Activated CD4-positive, alpha-beta T cell treated with anti-CD3 and anti-CD28 coated beads, Interleukin-2, amount 10 ng/mL, durations not matched to agents 24 days and 14 days (primary cell): Measurements from ENCODE around the gene PLEKHA7. TPM values are rescaled to one million over a fixed set of nuclear protein-coding genes. Genes with fewer than 3 reads are reported as not detected.

Experiments
- DNase-seq: peaks from one replicate; pipeline ENCODE4 v3.0.0; 2022
- H3K27ac Mint-ChIP-seq: one replicate; pipeline ENCODE4 v1.8.0; 2022; ENCODE audit warnings: mild to moderate bottlenecking, mixed read lengths
- H3K27me3 Mint-ChIP-seq: one replicate; pipeline ENCODE4 v1.8.0; 2022; ENCODE audit warnings: mixed read lengths
- H3K36me3 Mint-ChIP-seq: one replicate; pipeline ENCODE4 v1.8.0; 2022; ENCODE audit warnings: low read depth, mild to moderate bottlenecking, mixed read lengths
- H3K4me1 Mint-ChIP-seq: one replicate; pipeline ENCODE4 v1.8.0; 2021; ENCODE audit warnings: mixed read lengths
- H3K4me3 Mint-ChIP-seq: one replicate; pipeline ENCODE4 v1.8.0; 2022; ENCODE audit warnings: mild to moderate bottlenecking, moderate library complexity, mixed read lengths
- H3K9me3 Mint-ChIP-seq: one replicate; pipeline ENCODE4 v1.8.0; 2021; ENCODE audit warnings: mixed read lengths
- intact Hi-C: fragments of 100-400 bp; cut with micrococcal nuclease; formaldehyde crosslinking; loops from one replicate; pipeline ENCODE4 v1.15.1; 2023
- total RNA-seq: library from RNA; stranded (reverse); gene quantifications from 2 replicates; pipeline ENCODE4 v1.2.3, GENCODE V29; 2022

PLEKHA7 gene
- total RNA-seq, 1 donor from 2014 or later: 16.7 TPM

GRCh38 chr11:16791191-16791961 lies 222.8 kb downstream of the PLEKHA7 start:
- no peaks in the 10 kb centered on the region for H3K9me3 Mint-ChIP-seq
- peaks cover 2% of the 10 kb centered on the region for H3K36me3 Mint-ChIP-seq
- peak overlapping the region; percentile 24 for H3K4me3 Mint-ChIP-seq
- DNase-seq: no peak
- H3K4me1 Mint-ChIP-seq: peaks cover 16% of the 10 kb centered on the region
- intact Hi-C loops: no loop called here
- no peaks in the 10 kb centered on the region for H3K27me3 Mint-ChIP-seq
- peak overlapping the region; percentile 82 for H3K27ac Mint-ChIP-seq

- peak overlapping the region; percentile 82 for H3K27ac Mint-ChIP-seq
- no peak overlapping the region for H3K4me3 Mint-ChIP-seq
- peaks cover 2% of the 10 kb centered on the region for H3K36me3 Mint-ChIP-seq
- no peaks in the 10 kb centered on the region for H3K27me3 Mint-ChIP-seq
- no peaks in the 10 kb centered on the region for H3K9me3 Mint-ChIP-seq
- intact Hi-C loops: no loop called here
- peaks cover 16% of the 10 kb centered on the region for H3K4me1 Mint-ChIP-seq
- no peak for DNase-seq
These were observed 223.6 kb downstream of the PLEKHA7 start for GRCh38 chr11:16790486-16791190.

GRCh38 chr11:16789560-16790485 lies 224.4 kb downstream of the PLEKHA7 start:
- Mint-ChIP-seq H3K9me3 (no peaks in the 10 kb centered on the region), H3K4me1 (peaks cover 11% of the 10 kb centered on the region), H3K4me3 (no peak overlapping the region), H3K27me3 (no peaks in the 10 kb centered on the region), H3K36me3 (peaks cover under 1% of the 10 kb centered on the region), H3K27ac (no peak overlapping the region)
- intact Hi-C loops: no loop called here
- DNase-seq: no peak

GRCh38 chr11:16789063-16789420 lies 225.2 kb downstream of the PLEKHA7 start:
- Mint-ChIP-seq H3K27me3 (no peaks in the 10 kb centered on the region), H3K27ac (no peak overlapping the region), H3K4me1 (peaks cover 9% of the 10 kb centered on the region), H3K9me3 (no peaks in the 10 kb centered on the region), H3K36me3 (no peaks in the 10 kb centered on the region), H3K4me3 (no peak overlapping the region)
- intact Hi-C loops: no loop called here
- DNase-seq: no peak

- Mint-ChIP-seq H3K27me3 (no peaks in the 10 kb centered on the region), H3K9me3 (no peaks in the 10 kb centered on the region), H3K36me3 (no peaks in the 10 kb centered on the region), H3K4me3 (no peak overlapping the region), H3K4me1 (peaks cover 9% of the 10 kb centered on the region), H3K27ac (no peak overlapping the region)
- peak; percentile 86 for DNase-seq
- intact Hi-C loops: no loop called here
These were observed 225.8 kb downstream of the PLEKHA7 start for GRCh38 chr11:16788141-16789062.

- intact Hi-C loops: no loop called here
- no peak overlapping the region for H3K27ac Mint-ChIP-seq
- H3K4me1 Mint-ChIP-seq: peaks cover 9% of the 10 kb centered on the region
- H3K9me3 Mint-ChIP-seq: no peaks in the 10 kb centered on the region
- H3K4me3 Mint-ChIP-seq: no peak overlapping the region
- H3K36me3 Mint-ChIP-seq: no peaks in the 10 kb centered on the region
- no peak for DNase-seq
- no peaks in the 10 kb centered on the region for H3K27me3 Mint-ChIP-seq
These were observed 227.0 kb downstream of the PLEKHA7 start for GRCh38 chr11:16787035-16787742.

GRCh38 chr11:16786131-16786530 lies 228.1 kb downstream of the PLEKHA7 start:
- Mint-ChIP-seq H3K36me3 (no peaks in the 10 kb centered on the region), H3K27ac (no peak overlapping the region), H3K4me3 (no peak overlapping the region), H3K4me1 (no peaks in the 10 kb centered on the region), H3K27me3 (no peaks in the 10 kb centered on the region), H3K9me3 (no peaks in the 10 kb centered on the region)
- intact Hi-C loops: no loop called here
- no peak for DNase-seq

- peak; percentile 86 for DNase-seq
- Mint-ChIP-seq H3K27me3 (no peaks in the 10 kb centered on the region), H3K36me3 (no peaks in the 10 kb centered on the region), H3K9me3 (no peaks in the 10 kb centered on the region), H3K4me3 (no peak overlapping the region), H3K27ac (no peak overlapping the region), H3K4me1 (no peaks in the 10 kb centered on the region)
- intact Hi-C loops: loop anchor here (1.0 kb wide), 1 partner anchor 278 kb away; no protein-coding TSS in a partner anchor
These were observed 228.6 kb downstream of the PLEKHA7 start for GRCh38 chr11:16785520-16786128.

- Mint-ChIP-seq H3K36me3 (no peaks in the 10 kb centered on the region), H3K4me3 (no peak overlapping the region), H3K9me3 (no peaks in the 10 kb centered on the region), H3K4me1 (no peaks in the 10 kb centered on the region), H3K27me3 (no peaks in the 10 kb centered on the region), H3K27ac (no peak overlapping the region)
- no peak for DNase-seq
- intact Hi-C loops: loop anchor here (1.0 kb wide), 1 partner anchor 279 kb away; no protein-coding TSS in a partner anchor
These were observed 229.5 kb downstream of the PLEKHA7 start for GRCh38 chr11:16784666-16785065.

GRCh38 chr11:16784097-16784496 lies 230.1 kb downstream of the PLEKHA7 start:
- no peak overlapping the region for H3K4me3 Mint-ChIP-seq
- no peaks in the 10 kb centered on the region for H3K27me3 Mint-ChIP-seq
- H3K36me3 Mint-ChIP-seq: no peaks in the 10 kb centered on the region

GRCh38 chr11:16783321-16783801 lies 230.9 kb downstream of the PLEKHA7 start:
- Mint-ChIP-seq H3K4me1 (no peaks in the 10 kb centered on the region), H3K27ac (no peak overlapping the region), H3K27me3 (no peaks in the 10 kb centered on the region), H3K9me3 (no peaks in the 10 kb centered on the region), H3K36me3 (no peaks in the 10 kb centered on the region), H3K4me3 (no peak overlapping the region)
- DNase-seq: no peak
- intact Hi-C loops: no loop called here

More at GRCh38 chr11:16784097-16784496, 230.1 kb downstream of the PLEKHA7 start:
- no peak for DNase-seq
- H3K4me1 Mint-ChIP-seq: no peaks in the 10 kb centered on the region
- H3K27ac Mint-ChIP-seq: no peak overlapping the region
- intact Hi-C loops: no loop called here
- H3K9me3 Mint-ChIP-seq: no peaks in the 10 kb centered on the region
